GM23338 (cell line): ENCODE measurements around the gene GABARAP. TPM values are rescaled to one million over a fixed set of nuclear protein-coding genes. Genes with fewer than 3 reads are reported as not detected.

Experiments used
- ATAC-seq: fragments of 200-7000 bp; cut with Tn5 transposase; 3 replicates; pipeline ENCODE4 v1.9.1; 2020
- DNase-seq: peaks from one replicate; pipeline ENCODE4 v3.0.0-alpha.2; 2015; ENCODE audit warnings: low spot score
- H2AFZ ChIP-seq: fragments of 200-600 bp; sonication (generic); 2 replicates; pipeline ENCODE4 v1.8.0; 2016; ENCODE audit warnings: antibody characterized with exemption, mild to moderate bottlenecking, moderate library complexity
- H3F3A ChIP-seq: fragments of 200-600 bp; sonication (generic); replicated peaks from 2 replicates; pipeline ENCODE4 v1.8.0; 2017; ENCODE audit warnings: antibody characterized with exemption, mixed run types, low read depth
- H3K27ac ChIP-seq: fragments of 200-600 bp; sonication (generic); 2 replicates; pipeline ENCODE4 v1.6.1; 2016; ENCODE audit warnings: low read depth
- H3K27me3 ChIP-seq: fragments of 200-600 bp; sonication (generic); 2 replicates; pipeline ENCODE4 v1.8.0; 2016; ENCODE audit warnings: mild to moderate bottlenecking, mixed run types, moderate library complexity; ENCODE audit not compliant: insufficient read depth
- H3K36me3 ChIP-seq: fragments of 200-600 bp; sonication (generic); 2 replicates; pipeline ENCODE4 v1.8.0; 2016; ENCODE audit warnings: mild to moderate bottlenecking; ENCODE audit not compliant: insufficient read depth
- H3K4me1 ChIP-seq: fragments of 200-600 bp; sonication (generic); 2 replicates; pipeline ENCODE4 v1.8.0; 2016; ENCODE audit warnings: mild to moderate bottlenecking, moderate library complexity; ENCODE audit not compliant: insufficient read depth
- H3K4me2 ChIP-seq: fragments of 200-600 bp; sonication (generic); 2 replicates; pipeline ENCODE4 v1.7.1; 2017; ENCODE audit warnings: mixed run types
- H3K4me3 ChIP-seq: fragments of 200-600 bp; sonication (generic); 2 replicates; pipeline ENCODE4 v1.6.1; 2016; ENCODE audit warnings: mixed run types
- H3K79me2 ChIP-seq: fragments of 200-600 bp; sonication (generic); replicated peaks from 2 replicates; pipeline ENCODE4 v1.8.0; 2017; ENCODE audit warnings: mild to moderate bottlenecking; ENCODE audit not compliant: insufficient read depth
- H3K9me2 ChIP-seq: fragments of 200-600 bp; sonication (generic); 2 replicates; pipeline ENCODE4 v1.8.0; 2017; ENCODE audit not compliant: insufficient read depth
- H4K20me1 ChIP-seq: fragments of 200-600 bp; sonication (generic); replicated peaks from 2 replicates; pipeline ENCODE4 v1.8.0; 2017; ENCODE audit warnings: mild to moderate bottlenecking; ENCODE audit not compliant: insufficient read depth
- H3K27ac Mint-ChIP-seq: 2 replicates; pipeline ENCODE4 v1.8.0; 2020; ENCODE audit warnings: inconsistent platforms, mild to moderate bottlenecking, moderate library complexity, mixed read lengths
- H3K27me3 Mint-ChIP-seq: 3 replicates; pipeline ENCODE4 v1.8.0; 2022; ENCODE audit warnings: low read depth, mild to moderate bottlenecking, moderate library complexity, mixed read lengths, inconsistent platforms; ENCODE audit not compliant: insufficient read depth, poor library complexity
- H3K36me3 Mint-ChIP-seq: 3 replicates; pipeline ENCODE4 v1.8.0; 2021; ENCODE audit warnings: low read depth, mild to moderate bottlenecking, inconsistent platforms, moderate library complexity, mixed read lengths
- H3K4me1 Mint-ChIP-seq: 3 replicates; pipeline ENCODE4 v1.8.0; 2020; ENCODE audit warnings: mild to moderate bottlenecking, inconsistent platforms, mixed read lengths
- H3K4me3 Mint-ChIP-seq: 3 replicates; pipeline ENCODE4 v1.8.0; 2021; ENCODE audit warnings: moderate library complexity, mild to moderate bottlenecking, inconsistent platforms, mixed read lengths
- H3K9me3 Mint-ChIP-seq: 3 replicates; pipeline ENCODE4 v1.8.0; 2020; ENCODE audit warnings: moderate library complexity, mild to moderate bottlenecking, inconsistent platforms, mixed read lengths
- CREB1 ChIP-seq: fragments of 250-450 bp; sonication (Bioruptor Pico); IDR thresholded peaks from 2 replicates; pipeline ENCODE4 v1.5.0; 2020; ENCODE audit warnings: low read depth, mild to moderate bottlenecking, moderate library complexity
- EZH2 ChIP-seq: fragments of 200-600 bp; sonication (generic); IDR thresholded peaks from one replicate; pipeline ENCODE4 v1.8.0; 2017; ENCODE audit warnings: antibody characterized with exemption, mild to moderate bottlenecking, low read depth; ENCODE audit not compliant: unreplicated experiment
- EZH2phosphoT487 ChIP-seq: fragments of 200-600 bp; sonication (generic); IDR thresholded peaks from one replicate; pipeline ENCODE4 v1.8.1; 2018; ENCODE audit warnings: antibody characterized with exemption; ENCODE audit not compliant: unreplicated experiment
- JUNB ChIP-seq: IDR thresholded peaks from one replicate; pipeline ENCODE4 v1.6.1; 2016; ENCODE audit warnings: antibody characterized with exemption; ENCODE audit not compliant: unreplicated experiment
- POLR2AphosphoS5 ChIP-seq: IDR thresholded peaks from 2 replicates; pipeline ENCODE4 v1.6.1; 2016; ENCODE audit warnings: antibody characterized with exemption, low read depth
- STAT1 ChIP-seq: IDR thresholded peaks from one replicate; pipeline ENCODE4 v1.6.1; 2016; ENCODE audit warnings: antibody characterized with exemption; ENCODE audit not compliant: unreplicated experiment
- ZNF331 ChIP-seq: fragments of 250-450 bp; sonication (Bioruptor Pico); IDR thresholded peaks from 2 replicates; pipeline ENCODE4 v1.5.0; 2020; ENCODE audit warnings: low read depth, mild to moderate bottlenecking, moderate library complexity
- polyA plus RNA-seq: library from polyadenylated mRNA; unstranded; fragments of >200 nt; fragmentation: Nextera tagmentation; extraction: Ambion mirVana; gene quantifications from 2 replicates; pipeline ENCODE4 v1.2.1, GENCODE V29; 2016
- total RNA-seq: library from RNA; depleted of rRNA; stranded (reverse); fragments of >200 nt; shearing (Covaris generic); gene quantifications from 2 replicates; pipeline ENCODE4 v1.2.3, GENCODE V29; 2014
- TF ChIP-seq, protein P1 (sequence below): IDR thresholded peaks from 2 replicates; pipeline ENCODE4 v1.6.1; 2016; ENCODE audit warnings: antibody characterized with exemption
- TF ChIP-seq, protein P2 (sequence below): IDR thresholded peaks from one replicate; pipeline ENCODE4 v1.6.1; 2018; ENCODE audit warnings: antibody characterized with exemption; ENCODE audit not compliant: unreplicated experiment

The GABARAP gene
- total and polyA plus RNA-seq, 2 experiments from 2014 or later = 128 to 520 TPM

DNA sequence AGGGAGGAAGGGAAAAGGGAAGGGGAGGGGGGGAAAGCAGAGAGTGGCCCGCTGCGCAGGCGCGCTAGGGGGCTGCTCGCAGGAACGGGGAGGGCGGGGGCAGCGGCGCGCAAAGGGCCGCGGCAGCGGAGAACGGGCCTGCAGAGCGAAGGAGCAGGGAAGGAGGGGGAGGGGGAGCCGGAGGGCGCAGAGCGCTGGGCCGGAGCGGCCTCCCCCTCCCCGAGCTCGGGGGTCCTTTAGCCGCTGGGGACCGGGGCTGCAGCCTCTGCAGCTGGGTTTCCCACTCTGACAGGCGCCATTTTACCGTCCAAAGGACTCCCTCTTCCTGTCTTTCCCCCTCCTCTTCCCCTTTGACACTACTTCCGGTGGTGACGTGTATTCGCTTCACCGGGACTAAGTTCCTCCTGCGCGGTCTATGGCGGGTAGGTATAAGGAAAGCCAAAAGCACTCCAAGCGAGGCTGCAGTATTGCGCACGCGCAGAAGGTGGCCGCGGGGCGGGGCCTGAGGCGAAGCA is 9.5 kb upstream of the GABARAP start, which contains the start of gene CTDNEP1:
CTDNEP1 (minus strand) TSS at position 74 of the 515 bp plus-strand sequence. CDS start 438 bp downstream, outside the sequence.
- H3F3A ChIP-seq = peaks cover 15% of the 10 kb centered on the region; the same call in 1 of the 2 replicates
- Mint-ChIP-seq H3K9me3 (peaks cover 3% of the 10 kb centered on the region; the same call in 2 of the 3 replicates), H3K27me3 (peaks cover 14% of the 10 kb centered on the region), H3K36me3 (peaks cover 43% of the 10 kb centered on the region), H3K4me1 (peaks cover 31% of the 10 kb centered on the region), H3K27ac (peak within 1 kb of the TSS; percentile 100), H3K4me3 (peak within 1 kb of the TSS; percentile 91)
- H3K36me3 ChIP-seq = peaks cover 13% of the 10 kb centered on the region
- H3K4me1 ChIP-seq = peaks cover 17% of the 10 kb centered on the region
- TF ChIP-seq EZH2phosphoT487 = no peak
- TF ChIP-seq, protein P1, sequence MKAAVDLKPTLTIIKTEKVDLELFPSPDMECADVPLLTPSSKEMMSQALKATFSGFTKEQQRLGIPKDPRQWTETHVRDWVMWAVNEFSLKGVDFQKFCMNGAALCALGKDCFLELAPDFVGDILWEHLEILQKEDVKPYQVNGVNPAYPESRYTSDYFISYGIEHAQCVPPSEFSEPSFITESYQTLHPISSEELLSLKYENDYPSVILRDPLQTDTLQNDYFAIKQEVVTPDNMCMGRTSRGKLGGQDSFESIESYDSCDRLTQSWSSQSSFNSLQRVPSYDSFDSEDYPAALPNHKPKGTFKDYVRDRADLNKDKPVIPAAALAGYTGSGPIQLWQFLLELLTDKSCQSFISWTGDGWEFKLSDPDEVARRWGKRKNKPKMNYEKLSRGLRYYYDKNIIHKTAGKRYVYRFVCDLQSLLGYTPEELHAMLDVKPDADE = peak; percentile 63; the same call in 1 of the 2 replicates
- peaks cover 60% of the 10 kb centered on the region for H3K79me2 ChIP-seq
- peak within 1 kb of the TSS; percentile 65 for H3K4me3 ChIP-seq
- H3K9me2 ChIP-seq = no peaks in the 10 kb centered on the region
- no peaks in the 10 kb centered on the region for H3K27me3 ChIP-seq
- H3K27ac ChIP-seq = peak within 1 kb of the TSS; percentile 96
- DNase-seq (peak; percentile 98), ATAC-seq (peak; percentile 89)
- H3K4me2 ChIP-seq = peak within 1 kb of the TSS; percentile 98
- H2AFZ ChIP-seq = peak within 1 kb of the TSS; percentile 44; the same call in 1 of the 2 replicates
- H4K20me1 ChIP-seq = peaks cover 32% of the 10 kb centered on the region

DNA sequence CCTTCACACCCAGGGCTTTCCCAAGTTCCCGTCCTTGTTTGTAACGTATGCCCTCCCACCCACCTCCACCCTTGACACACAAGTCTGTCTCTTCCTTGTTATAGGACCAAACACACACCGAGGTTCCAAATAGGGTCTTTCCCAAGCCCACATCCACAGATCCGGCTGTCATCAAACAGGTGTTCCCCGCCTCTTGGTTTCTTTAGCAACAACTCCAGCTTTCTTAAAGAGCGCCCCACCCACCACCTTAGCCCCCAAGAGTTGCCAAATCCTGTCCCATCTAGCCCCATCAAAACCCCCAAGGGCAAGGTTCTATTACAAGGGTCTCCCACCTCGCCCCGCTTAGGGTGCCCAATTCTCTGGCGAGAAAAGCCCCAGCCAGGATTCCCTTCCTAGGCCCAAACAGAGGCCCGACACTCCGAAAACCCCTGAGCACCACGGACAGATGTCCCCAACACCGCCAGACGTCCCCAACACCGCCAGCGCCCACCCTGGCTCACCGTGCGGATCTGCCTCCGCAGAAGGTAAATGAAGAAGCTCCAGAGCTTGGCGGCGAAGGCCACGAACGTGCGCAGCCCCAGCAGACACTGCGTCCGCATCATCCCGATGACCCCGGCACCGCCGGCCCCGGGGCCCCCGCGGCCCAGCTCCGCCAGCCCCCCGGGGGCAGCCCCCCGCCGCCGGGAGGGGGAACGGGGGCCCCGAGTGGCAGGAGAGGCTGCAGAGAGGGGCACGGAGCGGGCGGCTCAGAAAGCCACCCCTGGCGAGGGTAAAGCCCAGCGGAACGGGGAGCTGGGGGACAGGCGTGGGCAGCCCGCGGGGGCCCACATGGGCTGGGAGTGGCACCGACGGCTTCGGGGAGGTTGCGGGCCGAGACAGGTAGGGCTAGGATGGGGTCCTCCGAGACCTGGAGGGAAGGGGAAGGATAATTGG is 8.7 kb upstream of the GABARAP start:
- H3K36me3 ChIP-seq = peaks cover 13% of the 10 kb centered on the region
- peaks cover 32% of the 10 kb centered on the region for H4K20me1 ChIP-seq
- no peaks in the 10 kb centered on the region for H3K27me3 ChIP-seq
- peaks cover 19% of the 10 kb centered on the region for H3F3A ChIP-seq
- H3K4me1 Mint-ChIP-seq = peaks cover 38% of the 10 kb centered on the region
- H3K27ac ChIP-seq = peak overlapping the region; percentile 87; the same call in 1 of the 2 replicates
- H3K4me3 Mint-ChIP-seq = peak overlapping the region; percentile 91
- peak; percentile 27 for DNase-seq
- peaks cover 43% of the 10 kb centered on the region for H3K36me3 Mint-ChIP-seq
- no peaks in the 10 kb centered on the region for H3K9me2 ChIP-seq
- peak overlapping the region; percentile 97 for H3K27ac Mint-ChIP-seq
- peak overlapping the region; percentile 65 for H3K4me3 ChIP-seq
- peak overlapping the region; percentile 98 for H3K4me2 ChIP-seq
- ATAC-seq = peak; percentile 15
- H3K9me3 Mint-ChIP-seq = peaks cover 3% of the 10 kb centered on the region; the same call in 2 of the 3 replicates
- no peak overlapping the region for H2AFZ ChIP-seq
- peaks cover 10% of the 10 kb centered on the region for H3K27me3 Mint-ChIP-seq
- peaks cover 23% of the 10 kb centered on the region for H3K4me1 ChIP-seq
- H3K79me2 ChIP-seq = peaks cover 63% of the 10 kb centered on the region
- TF ChIP-seq JUNB (no peak), ZNF331 (no peak), STAT1 (no peak), POLR2AphosphoS5 (no peak), CREB1 (no peak), EZH2phosphoT487 (no peak), EZH2 (no peak)
- TF ChIP-seq, protein P2, sequence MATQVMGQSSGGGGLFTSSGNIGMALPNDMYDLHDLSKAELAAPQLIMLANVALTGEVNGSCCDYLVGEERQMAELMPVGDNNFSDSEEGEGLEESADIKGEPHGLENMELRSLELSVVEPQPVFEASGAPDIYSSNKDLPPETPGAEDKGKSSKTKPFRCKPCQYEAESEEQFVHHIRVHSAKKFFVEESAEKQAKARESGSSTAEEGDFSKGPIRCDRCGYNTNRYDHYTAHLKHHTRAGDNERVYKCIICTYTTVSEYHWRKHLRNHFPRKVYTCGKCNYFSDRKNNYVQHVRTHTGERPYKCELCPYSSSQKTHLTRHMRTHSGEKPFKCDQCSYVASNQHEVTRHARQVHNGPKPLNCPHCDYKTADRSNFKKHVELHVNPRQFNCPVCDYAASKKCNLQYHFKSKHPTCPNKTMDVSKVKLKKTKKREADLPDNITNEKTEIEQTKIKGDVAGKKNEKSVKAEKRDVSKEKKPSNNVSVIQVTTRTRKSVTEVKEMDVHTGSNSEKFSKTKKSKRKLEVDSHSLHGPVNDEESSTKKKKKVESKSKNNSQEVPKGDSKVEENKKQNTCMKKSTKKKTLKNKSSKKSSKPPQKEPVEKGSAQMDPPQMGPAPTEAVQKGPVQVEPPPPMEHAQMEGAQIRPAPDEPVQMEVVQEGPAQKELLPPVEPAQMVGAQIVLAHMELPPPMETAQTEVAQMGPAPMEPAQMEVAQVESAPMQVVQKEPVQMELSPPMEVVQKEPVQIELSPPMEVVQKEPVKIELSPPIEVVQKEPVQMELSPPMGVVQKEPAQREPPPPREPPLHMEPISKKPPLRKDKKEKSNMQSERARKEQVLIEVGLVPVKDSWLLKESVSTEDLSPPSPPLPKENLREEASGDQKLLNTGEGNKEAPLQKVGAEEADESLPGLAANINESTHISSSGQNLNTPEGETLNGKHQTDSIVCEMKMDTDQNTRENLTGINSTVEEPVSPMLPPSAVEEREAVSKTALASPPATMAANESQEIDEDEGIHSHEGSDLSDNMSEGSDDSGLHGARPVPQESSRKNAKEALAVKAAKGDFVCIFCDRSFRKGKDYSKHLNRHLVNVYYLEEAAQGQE = no peak
- TF ChIP-seq, protein P1 = no peak
